GM23338 (cell line): ENCODE data around the gene DMD. TPM values are rescaled to one million over a fixed set of nuclear protein-coding genes. Genes with fewer than 3 reads are reported as not detected.

Experiments used
- ATAC-seq: fragments of 200-7000 bp; cut with Tn5 transposase; 3 replicates; pipeline ENCODE4 v1.9.1; 2020
- DNase-seq: peaks from one replicate; pipeline ENCODE4 v3.0.0-alpha.2; 2015; ENCODE audit warnings: low spot score
- H2AFZ ChIP-seq: fragments of 200-600 bp; sonication (generic); 2 replicates; pipeline ENCODE4 v1.8.0; 2016; ENCODE audit warnings: antibody characterized with exemption, mild to moderate bottlenecking, moderate library complexity
- H3F3A ChIP-seq: fragments of 200-600 bp; sonication (generic); replicated peaks from 2 replicates; pipeline ENCODE4 v1.8.0; 2017; ENCODE audit warnings: antibody characterized with exemption, mixed run types, low read depth
- H3K27ac ChIP-seq: fragments of 200-600 bp; sonication (generic); 2 replicates; pipeline ENCODE4 v1.6.1; 2016; ENCODE audit warnings: low read depth
- H3K27me3 ChIP-seq: fragments of 200-600 bp; sonication (generic); 2 replicates; pipeline ENCODE4 v1.8.0; 2016; ENCODE audit warnings: mild to moderate bottlenecking, mixed run types, moderate library complexity; ENCODE audit not compliant: insufficient read depth
- H3K36me3 ChIP-seq: fragments of 200-600 bp; sonication (generic); 2 replicates; pipeline ENCODE4 v1.8.0; 2016; ENCODE audit warnings: mild to moderate bottlenecking; ENCODE audit not compliant: insufficient read depth
- H3K4me1 ChIP-seq: fragments of 200-600 bp; sonication (generic); 2 replicates; pipeline ENCODE4 v1.8.0; 2016; ENCODE audit warnings: mild to moderate bottlenecking, moderate library complexity; ENCODE audit not compliant: insufficient read depth
- H3K4me2 ChIP-seq: fragments of 200-600 bp; sonication (generic); 2 replicates; pipeline ENCODE4 v1.7.1; 2017; ENCODE audit warnings: mixed run types
- H3K4me3 ChIP-seq: fragments of 200-600 bp; sonication (generic); 2 replicates; pipeline ENCODE4 v1.6.1; 2016; ENCODE audit warnings: mixed run types
- H3K79me2 ChIP-seq: fragments of 200-600 bp; sonication (generic); replicated peaks from 2 replicates; pipeline ENCODE4 v1.8.0; 2017; ENCODE audit warnings: mild to moderate bottlenecking; ENCODE audit not compliant: insufficient read depth
- H3K9me2 ChIP-seq: fragments of 200-600 bp; sonication (generic); 2 replicates; pipeline ENCODE4 v1.8.0; 2017; ENCODE audit not compliant: insufficient read depth
- H4K20me1 ChIP-seq: fragments of 200-600 bp; sonication (generic); replicated peaks from 2 replicates; pipeline ENCODE4 v1.8.0; 2017; ENCODE audit warnings: mild to moderate bottlenecking; ENCODE audit not compliant: insufficient read depth
- H3K27ac Mint-ChIP-seq: 2 replicates; pipeline ENCODE4 v1.8.0; 2020; ENCODE audit warnings: inconsistent platforms, mild to moderate bottlenecking, moderate library complexity, mixed read lengths
- H3K27me3 Mint-ChIP-seq: 3 replicates; pipeline ENCODE4 v1.8.0; 2022; ENCODE audit warnings: low read depth, mild to moderate bottlenecking, moderate library complexity, mixed read lengths, inconsistent platforms; ENCODE audit not compliant: insufficient read depth, poor library complexity
- H3K36me3 Mint-ChIP-seq: 3 replicates; pipeline ENCODE4 v1.8.0; 2021; ENCODE audit warnings: low read depth, mild to moderate bottlenecking, inconsistent platforms, moderate library complexity, mixed read lengths
- H3K4me1 Mint-ChIP-seq: 3 replicates; pipeline ENCODE4 v1.8.0; 2020; ENCODE audit warnings: mild to moderate bottlenecking, inconsistent platforms, mixed read lengths
- H3K4me3 Mint-ChIP-seq: 3 replicates; pipeline ENCODE4 v1.8.0; 2021; ENCODE audit warnings: moderate library complexity, mild to moderate bottlenecking, inconsistent platforms, mixed read lengths
- H3K9me3 Mint-ChIP-seq: 3 replicates; pipeline ENCODE4 v1.8.0; 2020; ENCODE audit warnings: moderate library complexity, mild to moderate bottlenecking, inconsistent platforms, mixed read lengths
- CREB1 ChIP-seq: fragments of 250-450 bp; sonication (Bioruptor Pico); IDR thresholded peaks from 2 replicates; pipeline ENCODE4 v1.5.0; 2020; ENCODE audit warnings: low read depth, mild to moderate bottlenecking, moderate library complexity
- CTCF ChIP-seq, 2 experiments: fragments of 200-600 bp in 1 of 2; sonication (generic) in 1 of 2; conservative IDR thresholded peaks; 2 replicates each; pipeline versions ENCODE4 v1.5.1 to v1.6.1; 2016 to 2017; ENCODE audit warnings: antibody characterized with exemption in 2 of 2, low read depth in 2 of 2, mild to moderate bottlenecking in 2 of 2, moderate library complexity in 1 of 2
- EZH2 ChIP-seq: fragments of 200-600 bp; sonication (generic); IDR thresholded peaks from one replicate; pipeline ENCODE4 v1.8.0; 2017; ENCODE audit warnings: antibody characterized with exemption, mild to moderate bottlenecking, low read depth; ENCODE audit not compliant: unreplicated experiment
- EZH2phosphoT487 ChIP-seq: fragments of 200-600 bp; sonication (generic); IDR thresholded peaks from one replicate; pipeline ENCODE4 v1.8.1; 2018; ENCODE audit warnings: antibody characterized with exemption; ENCODE audit not compliant: unreplicated experiment
- JUNB ChIP-seq: IDR thresholded peaks from one replicate; pipeline ENCODE4 v1.6.1; 2016; ENCODE audit warnings: antibody characterized with exemption; ENCODE audit not compliant: unreplicated experiment
- NANOG ChIP-seq: IDR thresholded peaks from 2 replicates; pipeline ENCODE4 v1.6.1; 2016; ENCODE audit warnings: antibody characterized with exemption, borderline replicate concordance
- POLR2AphosphoS5 ChIP-seq: IDR thresholded peaks from 2 replicates; pipeline ENCODE4 v1.6.1; 2016; ENCODE audit warnings: antibody characterized with exemption, low read depth
- REST ChIP-seq: IDR thresholded peaks from one replicate; pipeline ENCODE4 v1.6.1; 2018; ENCODE audit warnings: antibody characterized with exemption; ENCODE audit not compliant: unreplicated experiment
- STAT1 ChIP-seq: IDR thresholded peaks from one replicate; pipeline ENCODE4 v1.6.1; 2016; ENCODE audit warnings: antibody characterized with exemption; ENCODE audit not compliant: unreplicated experiment
- ZNF114 ChIP-seq: fragments of 250-450 bp; sonication (Bioruptor Pico); IDR thresholded peaks from 2 replicates; pipeline ENCODE4 v1.5.0; 2020; ENCODE audit warnings: mild to moderate bottlenecking, moderate library complexity
- ZNF331 ChIP-seq: fragments of 250-450 bp; sonication (Bioruptor Pico); IDR thresholded peaks from 2 replicates; pipeline ENCODE4 v1.5.0; 2020; ENCODE audit warnings: low read depth, mild to moderate bottlenecking, moderate library complexity
- ZNF462 ChIP-seq: fragments of 250-450 bp; sonication (Bioruptor Pico); IDR thresholded peaks from 2 replicates; pipeline ENCODE4 v1.5.0; 2020; ENCODE audit warnings: mild to moderate bottlenecking, moderate library complexity
- polyA plus RNA-seq: library from polyadenylated mRNA; unstranded; fragments of >200 nt; fragmentation: Nextera tagmentation; extraction: Ambion mirVana; gene quantifications from 2 replicates; pipeline ENCODE4 v1.2.1, GENCODE V29; 2016
- total RNA-seq: library from RNA; depleted of rRNA; stranded (reverse); fragments of >200 nt; shearing (Covaris generic); gene quantifications from 2 replicates; pipeline ENCODE4 v1.2.3, GENCODE V29; 2014
- TF ChIP-seq, protein P1 (sequence below): IDR thresholded peaks from 2 replicates; pipeline ENCODE4 v1.6.1; 2016; ENCODE audit warnings: antibody characterized with exemption

Gene DMD
- total and polyA plus RNA-seq, 2 experiments from 2014 or later, result 4.5 to 7.6 TPM

GRCh38 chrX:31070057-31070468, 2141.3 kb downstream of the DMD start:
- Mint-ChIP-seq H3K27ac (no peak overlapping the region), H3K4me3 (no peak overlapping the region), H3K27me3 (peaks cover 1% of the 10 kb centered on the region), H3K4me1 (no peaks in the 10 kb centered on the region; the same call in 2 of the 3 replicates), H3K36me3 (peaks cover 3% of the 10 kb centered on the region; the same call in 1 of the 3 replicates), H3K9me3 (peaks cover 7% of the 10 kb centered on the region; the same call in 2 of the 3 replicates)
- DNase-seq, result no peak
- H3K4me2 ChIP-seq, result no peak overlapping the region
- no peak for TF ChIP-seq ZNF462
- TF ChIP-seq STAT1, result no peak
- no peak for TF ChIP-seq JUNB
- no peak for TF ChIP-seq ZNF331
- no peak for TF ChIP-seq CTCF (conservative IDR thresholded peaks at IDR 0.05; ENCODE audit: low read depth in 2 of 2)
- TF ChIP-seq, protein P1, sequence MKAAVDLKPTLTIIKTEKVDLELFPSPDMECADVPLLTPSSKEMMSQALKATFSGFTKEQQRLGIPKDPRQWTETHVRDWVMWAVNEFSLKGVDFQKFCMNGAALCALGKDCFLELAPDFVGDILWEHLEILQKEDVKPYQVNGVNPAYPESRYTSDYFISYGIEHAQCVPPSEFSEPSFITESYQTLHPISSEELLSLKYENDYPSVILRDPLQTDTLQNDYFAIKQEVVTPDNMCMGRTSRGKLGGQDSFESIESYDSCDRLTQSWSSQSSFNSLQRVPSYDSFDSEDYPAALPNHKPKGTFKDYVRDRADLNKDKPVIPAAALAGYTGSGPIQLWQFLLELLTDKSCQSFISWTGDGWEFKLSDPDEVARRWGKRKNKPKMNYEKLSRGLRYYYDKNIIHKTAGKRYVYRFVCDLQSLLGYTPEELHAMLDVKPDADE, result no peak
- TF ChIP-seq REST, result no peak
- TF ChIP-seq ZNF114 (CRISPR knock-in tag), result no peak
- no peak for TF ChIP-seq CREB1
- TF ChIP-seq EZH2phosphoT487, result no peak
- no peak for TF ChIP-seq POLR2AphosphoS5
- no peak for TF ChIP-seq EZH2
- TF ChIP-seq NANOG, result no peak
- no peaks in the 10 kb centered on the region for H3K27me3 ChIP-seq
- no peak for ATAC-seq
- no peaks in the 10 kb centered on the region for H3K36me3 ChIP-seq
- no peaks in the 10 kb centered on the region for H3K79me2 ChIP-seq
- no peaks in the 10 kb centered on the region for H4K20me1 ChIP-seq
- H3K9me2 ChIP-seq, result no peaks in the 10 kb centered on the region
- H3F3A ChIP-seq, result peaks cover 7% of the 10 kb centered on the region
- no peak overlapping the region for H3K27ac ChIP-seq
- no peaks in the 10 kb centered on the region for H3K4me1 ChIP-seq
- H2AFZ ChIP-seq, result no peak overlapping the region
- no peak overlapping the region for H3K4me3 ChIP-seq
